NAMALWA (cell line): ENCODE results near the gene SPDYE2B.
A peak's percentile ranks its signal among the peaks of the same experiment; 100 is the strongest.
"Not testable (repeated sequence)": the region's sequence is repeated elsewhere in the genome, so short reads cannot be mapped to it uniquely, and the experiment has no call there.

Source experiments
- DNase-seq: peaks from one replicate; pipeline ENCODE4 v3.0.0-alpha.2; 2015; ENCODE audit warnings: low spot score

Gene SPDYE2B

DNA sequence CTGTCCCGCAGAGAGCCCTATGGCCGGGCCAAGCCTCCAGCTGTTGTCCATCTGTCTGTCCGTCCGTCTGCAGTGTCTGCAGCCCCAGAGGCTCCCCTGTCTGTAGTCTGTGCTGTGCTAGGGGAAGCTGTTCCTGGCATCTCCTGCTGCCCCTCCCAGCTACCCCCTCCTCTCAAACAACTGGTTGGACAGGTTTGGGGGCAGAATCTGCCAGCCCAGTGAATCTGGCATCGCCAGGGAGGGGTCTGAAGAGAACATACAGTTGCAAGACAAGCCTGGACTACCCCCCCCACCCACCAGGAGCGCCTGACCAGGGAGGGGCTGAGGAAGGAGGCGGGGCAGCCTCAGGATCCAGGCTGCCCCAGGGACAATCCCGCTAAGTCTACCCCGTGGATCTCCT, 7.4 kb upstream of the SPDYE2B start, which contains the start of gene UPK3BL1:
UPK3BL1 (minus strand) TSS at position 101 of the 400 bp plus-strand sequence; CDS start at position 51, 50 bp downstream.
- not testable (repeated sequence) for DNase-seq

DNA sequence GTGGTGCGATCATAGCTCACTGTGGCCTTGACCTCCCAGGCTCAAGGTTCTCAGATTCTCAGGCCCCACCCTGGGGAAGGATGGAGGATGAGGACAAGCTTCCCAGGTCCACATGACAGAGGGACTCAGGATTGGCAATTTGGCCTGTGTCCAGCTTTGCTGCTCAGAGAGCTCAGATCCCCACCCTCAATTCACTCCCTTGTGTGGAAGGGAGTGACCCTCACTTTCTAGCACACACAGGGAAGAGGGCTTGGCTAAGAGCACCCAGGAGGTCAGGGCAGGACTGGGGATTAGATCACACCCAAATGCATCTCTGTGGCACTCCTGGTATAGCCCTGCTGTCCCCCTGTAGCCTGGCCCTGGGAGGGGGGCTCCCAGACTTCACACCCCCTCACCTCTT, 6.7 kb upstream of the SPDYE2B start:
- DNase-seq = not testable (repeated sequence)

GRCh38 chr7:102647813-102648212, 2.3 kb upstream of the SPDYE2B start:
- DNase-seq = not testable (repeated sequence)

DNA sequence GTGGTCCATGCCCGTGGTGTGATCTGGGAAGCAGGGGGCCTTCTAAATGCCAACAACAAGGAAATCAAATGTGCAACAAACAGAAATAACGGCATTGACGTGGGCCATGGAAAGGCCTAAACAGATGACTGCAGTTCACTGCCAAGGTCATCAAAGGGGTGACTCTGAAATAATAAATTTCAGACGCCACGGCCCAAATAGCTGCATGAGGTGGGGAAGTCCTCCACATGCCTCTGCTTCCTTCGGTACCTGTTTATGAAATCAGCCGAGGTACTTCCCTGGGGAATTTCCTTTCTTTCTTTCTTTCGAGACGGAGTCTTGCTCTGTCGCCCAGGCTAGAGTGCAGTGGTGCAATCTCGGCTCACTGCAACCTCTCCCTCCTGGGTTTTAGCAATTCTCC, 14.6 kb downstream of the SPDYE2B start:
- DNase-seq = not testable (repeated sequence)

DNA sequence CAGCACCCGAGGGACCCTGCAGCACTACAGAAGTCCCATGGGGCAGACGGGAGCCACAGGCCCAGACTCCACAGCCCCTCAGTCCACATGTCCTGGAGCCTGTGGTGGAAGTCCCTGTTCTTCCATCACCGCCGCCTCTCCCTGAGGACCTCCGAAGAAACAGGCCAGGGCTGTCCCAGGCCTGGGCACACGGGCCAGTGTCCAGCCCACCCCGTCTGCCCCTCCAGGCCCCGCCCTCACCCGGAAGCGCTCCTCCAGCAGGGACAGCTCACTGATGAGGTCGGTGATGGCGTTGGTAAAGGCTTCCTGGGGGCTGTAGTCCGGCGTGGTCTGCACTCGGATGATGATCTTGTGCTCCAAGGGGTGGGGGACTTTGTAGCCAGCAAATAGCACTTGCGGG, 16.7 kb downstream of the SPDYE2B start:
- DNase-seq = not testable (repeated sequence)

- DNase-seq = not testable (repeated sequence)
Measured at GRCh38 chr7:102667523-102667922, 17.4 kb downstream of the SPDYE2B start.

DNA sequence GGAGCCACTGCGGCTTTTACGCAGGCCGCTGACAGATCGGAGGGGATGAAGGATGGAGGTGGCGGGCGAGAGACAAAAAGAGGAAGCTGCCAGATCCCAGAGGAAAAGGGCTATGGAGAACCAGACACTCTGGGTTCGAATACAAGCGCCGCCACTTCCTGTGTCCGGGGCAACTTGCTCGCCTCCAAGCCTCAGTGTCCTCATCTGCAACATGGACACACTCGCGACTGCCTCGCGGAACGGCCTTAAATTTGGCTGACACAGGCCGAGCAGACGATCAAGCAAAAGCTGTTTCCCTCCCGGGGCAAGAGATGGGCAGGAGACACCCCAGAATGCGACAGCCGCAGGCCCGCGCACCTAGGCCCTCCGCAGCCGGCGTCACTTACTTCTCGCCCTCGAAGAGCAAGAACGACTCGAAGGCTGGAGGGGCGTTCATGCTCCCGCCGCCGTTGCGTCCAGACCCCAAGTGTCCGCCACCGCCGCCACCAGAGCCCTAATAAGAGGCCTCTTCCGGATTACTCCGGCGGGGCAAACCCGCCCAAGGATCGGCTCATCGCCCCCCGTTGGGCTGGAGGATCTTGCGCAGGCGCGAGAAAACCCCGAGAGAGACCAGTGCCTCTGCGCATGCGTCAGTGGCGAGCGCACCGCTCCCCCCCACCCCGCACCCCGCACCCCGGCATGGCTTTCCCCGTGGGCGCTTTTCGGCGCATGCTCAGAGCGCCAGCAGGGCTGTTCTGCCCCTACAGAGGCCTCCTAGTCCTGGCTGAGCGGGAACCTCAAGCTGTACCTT, 21.2 kb downstream of the SPDYE2B start, which contains the start of gene POLR2J2:
POLR2J2 (minus strand) TSS at position 498 of the 790 bp plus-strand sequence; CDS start at position 436, 62 bp downstream.
- DNase-seq = peak; percentile 93

GRCh38 chr7:102671956-102672307, 21.8 kb downstream of the SPDYE2B start:
- DNase-seq = not testable (repeated sequence)

DNA sequence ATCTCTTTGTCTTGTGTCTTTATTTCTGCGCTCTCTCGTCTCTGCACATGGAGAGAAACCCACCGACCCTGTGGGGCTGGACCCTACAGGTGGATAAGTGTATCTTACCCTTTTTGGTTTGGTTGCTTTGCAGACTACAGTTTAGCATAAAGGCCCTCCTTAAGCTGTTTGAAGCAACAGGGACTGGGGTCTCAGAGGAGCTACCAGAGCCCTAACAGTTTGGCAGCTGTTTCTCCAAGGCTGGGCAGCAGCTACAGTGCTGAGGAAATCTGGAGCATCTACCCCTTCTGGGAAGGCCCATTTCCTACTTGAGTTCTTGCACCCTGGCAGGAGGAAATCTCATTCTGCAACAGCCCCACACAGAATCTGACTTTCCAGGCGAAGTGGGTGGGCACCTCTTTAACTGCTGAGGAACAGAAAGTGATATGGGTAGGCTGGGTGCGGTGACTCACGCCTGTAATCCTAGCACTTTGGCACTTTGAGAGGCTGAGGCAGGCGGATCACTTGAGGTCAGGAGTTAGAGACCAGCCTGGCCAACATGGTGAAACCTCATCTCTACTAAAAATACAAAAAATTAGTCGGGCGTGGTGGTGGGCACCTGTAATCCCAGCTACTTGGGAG, 23.4 kb downstream of the SPDYE2B start:
- DNase-seq = not testable (repeated sequence)

DNA sequence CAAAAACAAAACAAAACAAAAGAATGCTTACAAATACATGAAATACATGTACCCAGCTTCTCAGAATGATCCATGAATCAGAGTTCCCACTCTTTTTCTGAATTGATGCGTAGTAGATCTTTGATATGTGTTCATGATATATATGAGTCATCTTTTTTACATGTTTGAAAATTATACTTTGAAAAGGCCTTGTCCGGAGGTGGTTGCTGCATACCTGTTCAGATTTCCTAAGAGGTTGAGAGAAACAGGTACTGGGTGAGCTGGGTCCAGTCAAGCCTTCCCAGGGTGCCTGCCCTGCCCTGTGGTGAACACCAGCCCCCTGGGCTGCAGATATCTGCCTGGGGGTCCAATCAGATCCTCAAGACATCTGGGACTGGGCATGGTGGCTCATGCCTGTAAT, 25.4 kb downstream of the SPDYE2B start:
- DNase-seq = not testable (repeated sequence)

DNA sequence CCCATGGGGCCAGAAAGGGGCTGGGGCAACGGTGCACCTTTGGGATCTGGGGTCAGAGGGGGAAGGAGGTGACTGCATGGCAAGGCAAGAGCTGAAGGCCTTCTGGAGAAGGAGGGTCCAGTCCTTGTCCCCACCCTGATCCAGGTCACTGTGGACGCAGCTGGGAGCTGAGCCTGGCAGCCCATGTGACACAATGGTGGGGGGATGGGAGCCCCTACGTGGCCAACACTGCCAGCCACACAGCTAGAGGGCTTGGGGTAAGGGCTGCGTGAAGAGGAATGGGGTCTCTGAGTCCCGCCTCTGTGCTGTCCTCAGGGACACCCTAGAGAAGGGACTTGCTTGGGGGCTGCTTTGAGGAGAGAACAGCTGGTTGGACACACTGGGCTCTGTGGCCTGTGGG, 30.7 kb downstream of the SPDYE2B start:
- DNase-seq = not testable (repeated sequence)

GRCh38 chr7:102682560-102682959, 32.4 kb downstream of the SPDYE2B start:
- not testable (repeated sequence) for DNase-seq

- not testable (repeated sequence) for DNase-seq
Measured at GRCh38 chr7:102688299-102689036, 38.3 kb downstream of the SPDYE2B start.

GRCh38 chr7:102689436-102690282, 39.5 kb downstream of the SPDYE2B start:
- DNase-seq = not testable (repeated sequence)

GRCh38 chr7:102690602-102691001, 40.5 kb downstream of the SPDYE2B start:
- DNase-seq = not testable (repeated sequence)

DNA sequence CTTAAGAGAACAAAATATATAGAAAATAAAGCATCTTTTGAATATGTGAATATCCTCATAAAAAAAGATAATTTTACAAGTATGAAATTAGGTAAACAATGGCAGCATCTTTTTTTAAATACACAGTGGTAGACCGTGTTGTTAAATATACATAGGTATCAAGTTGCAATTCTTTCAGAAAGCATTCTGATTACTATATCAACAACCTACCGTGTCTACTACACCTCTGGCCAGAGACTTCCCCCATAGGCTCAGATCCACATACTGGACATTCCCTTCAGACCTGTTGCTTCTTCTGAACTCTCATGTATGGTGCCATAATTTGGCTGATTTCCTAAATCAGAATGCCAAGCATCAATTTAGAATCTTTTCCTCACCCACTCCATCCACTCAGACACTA, 43.9 kb downstream of the SPDYE2B start:
- not testable (repeated sequence) for DNase-seq

- not testable (repeated sequence) for DNase-seq
Measured at GRCh38 chr7:102695033-102695552, 45.0 kb downstream of the SPDYE2B start.

GRCh38 chr7:102696009-102696408, 45.9 kb downstream of the SPDYE2B start:
- not testable (repeated sequence) for DNase-seq

DNA sequence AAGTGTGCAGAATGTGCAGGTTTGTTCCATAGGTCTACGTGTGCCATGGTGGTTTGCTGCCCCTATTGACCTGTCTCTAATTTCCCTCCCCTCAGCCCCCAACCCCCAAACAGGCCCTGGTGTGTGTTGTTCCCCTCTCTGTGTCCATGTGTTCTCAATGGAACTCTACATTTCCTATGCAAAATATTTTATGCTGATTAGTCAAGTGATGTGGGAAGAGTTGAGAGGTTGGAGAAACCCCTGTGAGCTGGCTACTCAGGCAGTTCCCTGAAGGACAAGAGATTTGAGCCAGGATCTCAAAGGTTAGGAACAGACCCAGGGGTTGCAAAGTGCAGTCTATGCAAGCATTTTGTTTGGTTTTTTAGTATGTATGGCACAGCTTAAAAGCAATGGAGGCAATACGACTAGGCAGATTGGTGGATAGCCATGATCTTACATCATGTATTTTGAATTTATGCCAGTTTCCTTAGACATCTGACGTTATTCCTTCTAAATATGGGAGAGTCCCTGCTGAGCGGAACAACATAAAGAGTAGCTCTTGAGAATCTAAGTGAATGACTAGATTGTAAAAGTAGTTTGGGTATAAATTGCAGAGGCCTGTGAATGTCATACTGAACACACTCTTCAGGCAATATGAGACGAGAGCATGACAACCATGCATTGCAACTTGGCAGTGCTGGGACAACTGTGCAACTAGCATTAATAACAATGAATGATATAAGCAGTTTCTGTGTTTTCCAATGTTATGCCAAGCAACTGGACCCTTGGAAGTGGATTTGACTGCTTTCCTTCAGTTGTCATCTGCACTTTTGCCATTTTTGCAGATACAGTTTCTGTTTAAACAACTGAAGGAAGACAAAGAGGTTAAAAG, 47.8 kb downstream of the SPDYE2B start:
- not testable (repeated sequence) for DNase-seq
